HepG2 (cell line): Measurements from ENCODE around the gene CCDC142. TPM values are rescaled to one million over a fixed set of nuclear protein-coding genes. Genes with fewer than 3 reads are reported as not detected.

Experiments used
- PITX1 ChIP-seq: sonication (generic); formaldehyde crosslinking; IDR thresholded peaks from 2 replicates; pipeline ENCODE4 v1.5.1; 2020; ENCODE audit warnings: mild to moderate bottlenecking, missing genetic modification reagents
- RFX3 ChIP-seq: IDR thresholded peaks from 2 replicates; pipeline ENCODE4 v1.6.1; 2016; ENCODE audit warnings: missing biosample characterization, missing genetic modification reagents
- ZNF562 ChIP-seq: sonication (generic); formaldehyde crosslinking; IDR thresholded peaks from 2 replicates; pipeline ENCODE4 v1.8.0; 2022; ENCODE audit warnings: missing genetic modification reagents, borderline replicate concordance
- ZNF577 ChIP-seq: sonication (generic); formaldehyde crosslinking; IDR thresholded peaks from 2 replicates; pipeline ENCODE4 v1.4.0; 2020; ENCODE audit warnings: mild to moderate bottlenecking, low read depth, missing genetic modification reagents, borderline replicate concordance
- ZNF589 ChIP-seq: sonication (generic); formaldehyde crosslinking; conservative IDR thresholded peaks from 2 replicates; pipeline ENCODE4 v1.8.0; 2022; ENCODE audit warnings: mild to moderate bottlenecking, moderate library complexity, missing genetic modification reagents
- polyA plus RNA-seq, 8 experiments: library from polyadenylated mRNA; depleted of rRNA in 3 of 8; stranded (reverse) in 7 of 8; unstranded in 1 of 8; fragments of >200 nt; fragmentation: Illumina TruSeq in 4 of 8; extraction: Trizol in 4 of 8; gene quantifications; 2 replicates each; pipeline versions ENCODE4 v1.2.1 to v1.2.3, GENCODE V29; 2011 to 2016; ENCODE audit warnings: low read depth in 4 of 8, missing spikeins in 1 of 8, mixed read lengths in 1 of 8; ENCODE audit not compliant: insufficient read depth in 1 of 8
- total RNA-seq, 5 experiments: library from RNA; depleted of rRNA; stranded (reverse); fragments of >200 nt; fragmentation: Illumina TruSeq; extraction: Trizol; gene quantifications; 2 replicates each; pipeline ENCODE4 v1.2.3, GENCODE V29; 2016; ENCODE audit warnings: low read depth in 1 of 5
- TF ChIP-seq, protein P1 (sequence below): sonication (generic); formaldehyde crosslinking; IDR thresholded peaks from 2 replicates; pipeline ENCODE4 v1.9.0; 2021; ENCODE audit warnings: mild to moderate bottlenecking, missing genetic modification reagents
- TF ChIP-seq, protein P2 (sequence below): sonication (generic); formaldehyde crosslinking; IDR thresholded peaks from 2 replicates; pipeline ENCODE4 v1.4.0; 2020; ENCODE audit warnings: missing genetic modification reagents
- TF ChIP-seq, protein P3 (sequence below): sonication (generic); formaldehyde crosslinking; IDR thresholded peaks from 2 replicates; pipeline ENCODE4 v1.4.0; 2020; ENCODE audit warnings: mild to moderate bottlenecking, low read depth, missing genetic modification reagents
- TF ChIP-seq, protein P4 (sequence below): sonication (generic); formaldehyde crosslinking; IDR thresholded peaks from 2 replicates; pipeline ENCODE4 v1.4.0; 2020; ENCODE audit warnings: mild to moderate bottlenecking, missing genetic modification reagents, borderline replicate concordance
- TF ChIP-seq, protein P5 (sequence below): sonication (generic); formaldehyde crosslinking; IDR thresholded peaks from 2 replicates; pipeline ENCODE4 v1.5.1; 2020; ENCODE audit warnings: missing genetic modification reagents, mild to moderate bottlenecking, borderline replicate concordance
- TF ChIP-seq, protein P6 (sequence below): sonication (generic); formaldehyde crosslinking; IDR thresholded peaks from 2 replicates; pipeline ENCODE4 v1.8.0; 2022; ENCODE audit warnings: missing genetic modification reagents, mild to moderate bottlenecking, moderate library complexity, borderline replicate concordance

Gene CCDC142
- total and polyA plus RNA-seq, 2 of the 13 experiments (the other 11 are each of a cell fraction or from before 2014, with no cell fraction given): 14.7 to 30.4 TPM

DNA sequence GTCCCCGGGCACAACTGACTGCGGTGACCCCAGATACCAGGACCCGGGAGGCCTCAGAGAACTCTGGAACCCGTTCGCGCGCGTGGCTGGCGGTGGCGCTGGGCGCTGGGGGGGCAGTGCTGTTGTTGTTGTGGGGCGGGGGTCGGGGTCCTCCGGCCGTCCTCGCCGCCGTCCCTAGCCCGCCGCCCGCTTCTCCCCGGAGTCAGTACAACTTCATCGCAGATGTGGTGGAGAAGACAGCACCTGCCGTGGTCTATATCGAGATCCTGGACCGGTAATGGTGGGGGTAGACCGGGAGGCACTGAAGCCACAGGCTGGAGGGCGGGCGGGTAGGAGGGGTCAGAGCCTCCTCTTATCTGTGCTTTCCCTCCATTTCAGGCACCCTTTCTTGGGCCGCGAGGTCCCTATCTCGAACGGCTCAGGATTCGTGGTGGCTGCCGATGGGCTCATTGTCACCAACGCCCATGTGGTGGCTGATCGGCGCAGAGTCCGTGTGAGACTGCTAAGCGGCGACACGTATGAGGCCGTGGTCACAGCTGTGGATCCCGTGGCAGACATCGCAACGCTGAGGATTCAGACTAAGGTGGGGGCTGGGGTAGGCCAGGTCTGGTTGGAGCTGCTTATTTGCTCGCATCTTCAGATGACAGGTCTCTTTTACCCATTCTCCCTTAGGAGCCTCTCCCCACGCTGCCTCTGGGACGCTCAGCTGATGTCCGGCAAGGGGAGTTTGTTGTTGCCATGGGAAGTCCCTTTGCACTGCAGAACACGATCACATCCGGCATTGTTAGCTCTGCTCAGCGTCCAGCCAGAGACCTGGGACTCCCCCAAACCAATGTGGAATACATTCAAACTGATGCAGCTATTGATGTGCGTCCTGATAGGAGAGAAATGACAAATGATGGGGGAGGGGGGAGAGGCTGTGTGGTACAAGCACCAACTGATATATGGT is 47.7 kb upstream of the CCDC142 start (continued):
- TF ChIP-seq, protein P1, sequence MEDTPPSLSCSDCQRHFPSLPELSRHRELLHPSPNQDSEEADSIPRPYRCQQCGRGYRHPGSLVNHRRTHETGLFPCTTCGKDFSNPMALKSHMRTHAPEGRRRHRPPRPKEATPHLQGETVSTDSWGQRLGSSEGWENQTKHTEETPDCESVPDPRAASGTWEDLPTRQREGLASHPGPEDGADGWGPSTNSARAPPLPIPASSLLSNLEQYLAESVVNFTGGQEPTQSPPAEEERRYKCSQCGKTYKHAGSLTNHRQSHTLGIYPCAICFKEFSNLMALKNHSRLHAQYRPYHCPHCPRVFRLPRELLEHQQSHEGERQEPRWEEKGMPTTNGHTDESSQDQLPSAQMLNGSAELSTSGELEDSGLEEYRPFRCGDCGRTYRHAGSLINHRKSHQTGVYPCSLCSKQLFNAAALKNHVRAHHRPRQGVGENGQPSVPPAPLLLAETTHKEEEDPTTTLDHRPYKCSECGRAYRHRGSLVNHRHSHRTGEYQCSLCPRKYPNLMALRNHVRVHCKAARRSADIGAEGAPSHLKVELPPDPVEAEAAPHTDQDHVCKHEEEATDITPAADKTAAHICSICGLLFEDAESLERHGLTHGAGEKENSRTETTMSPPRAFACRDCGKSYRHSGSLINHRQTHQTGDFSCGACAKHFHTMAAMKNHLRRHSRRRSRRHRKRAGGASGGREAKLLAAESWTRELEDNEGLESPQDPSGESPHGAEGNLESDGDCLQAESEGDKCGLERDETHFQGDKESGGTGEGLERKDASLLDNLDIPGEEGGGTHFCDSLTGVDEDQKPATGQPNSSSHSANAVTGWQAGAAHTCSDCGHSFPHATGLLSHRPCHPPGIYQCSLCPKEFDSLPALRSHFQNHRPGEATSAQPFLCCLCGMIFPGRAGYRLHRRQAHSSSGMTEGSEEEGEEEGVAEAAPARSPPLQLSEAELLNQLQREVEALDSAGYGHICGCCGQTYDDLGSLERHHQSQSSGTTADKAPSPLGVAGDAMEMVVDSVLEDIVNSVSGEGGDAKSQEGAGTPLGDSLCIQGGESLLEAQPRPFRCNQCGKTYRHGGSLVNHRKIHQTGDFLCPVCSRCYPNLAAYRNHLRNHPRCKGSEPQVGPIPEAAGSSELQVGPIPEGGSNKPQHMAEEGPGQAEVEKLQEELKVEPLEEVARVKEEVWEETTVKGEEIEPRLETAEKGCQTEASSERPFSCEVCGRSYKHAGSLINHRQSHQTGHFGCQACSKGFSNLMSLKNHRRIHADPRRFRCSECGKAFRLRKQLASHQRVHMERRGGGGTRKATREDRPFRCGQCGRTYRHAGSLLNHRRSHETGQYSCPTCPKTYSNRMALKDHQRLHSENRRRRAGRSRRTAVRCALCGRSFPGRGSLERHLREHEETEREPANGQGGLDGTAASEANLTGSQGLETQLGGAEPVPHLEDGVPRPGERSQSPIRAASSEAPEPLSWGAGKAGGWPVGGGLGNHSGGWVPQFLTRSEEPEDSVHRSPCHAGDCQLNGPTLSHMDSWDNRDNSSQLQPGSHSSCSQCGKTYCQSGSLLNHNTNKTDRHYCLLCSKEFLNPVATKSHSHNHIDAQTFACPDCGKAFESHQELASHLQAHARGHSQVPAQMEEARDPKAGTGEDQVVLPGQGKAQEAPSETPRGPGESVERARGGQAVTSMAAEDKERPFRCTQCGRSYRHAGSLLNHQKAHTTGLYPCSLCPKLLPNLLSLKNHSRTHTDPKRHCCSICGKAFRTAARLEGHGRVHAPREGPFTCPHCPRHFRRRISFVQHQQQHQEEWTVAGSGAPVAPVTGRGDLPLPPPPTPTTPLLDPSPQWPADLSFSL (CRISPR knock-in tag): 0 out of 2 replicates have a peak, but pooled peaks have one; percentile 16
- TF ChIP-seq, protein P2, sequence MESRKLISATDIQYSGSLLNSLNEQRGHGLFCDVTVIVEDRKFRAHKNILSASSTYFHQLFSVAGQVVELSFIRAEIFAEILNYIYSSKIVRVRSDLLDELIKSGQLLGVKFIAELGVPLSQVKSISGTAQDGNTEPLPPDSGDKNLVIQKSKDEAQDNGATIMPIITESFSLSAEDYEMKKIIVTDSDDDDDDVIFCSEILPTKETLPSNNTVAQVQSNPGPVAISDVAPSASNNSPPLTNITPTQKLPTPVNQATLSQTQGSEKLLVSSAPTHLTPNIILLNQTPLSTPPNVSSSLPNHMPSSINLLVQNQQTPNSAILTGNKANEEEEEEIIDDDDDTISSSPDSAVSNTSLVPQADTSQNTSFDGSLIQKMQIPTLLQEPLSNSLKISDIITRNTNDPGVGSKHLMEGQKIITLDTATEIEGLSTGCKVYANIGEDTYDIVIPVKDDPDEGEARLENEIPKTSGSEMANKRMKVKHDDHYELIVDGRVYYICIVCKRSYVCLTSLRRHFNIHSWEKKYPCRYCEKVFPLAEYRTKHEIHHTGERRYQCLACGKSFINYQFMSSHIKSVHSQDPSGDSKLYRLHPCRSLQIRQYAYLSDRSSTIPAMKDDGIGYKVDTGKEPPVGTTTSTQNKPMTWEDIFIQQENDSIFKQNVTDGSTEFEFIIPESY: 0 out of 2 replicates have a peak, but pooled peaks have one; percentile 7
- TF ChIP-seq ZNF562 (CRISPR knock-in tag): no peak
- TF ChIP-seq, protein P3, sequence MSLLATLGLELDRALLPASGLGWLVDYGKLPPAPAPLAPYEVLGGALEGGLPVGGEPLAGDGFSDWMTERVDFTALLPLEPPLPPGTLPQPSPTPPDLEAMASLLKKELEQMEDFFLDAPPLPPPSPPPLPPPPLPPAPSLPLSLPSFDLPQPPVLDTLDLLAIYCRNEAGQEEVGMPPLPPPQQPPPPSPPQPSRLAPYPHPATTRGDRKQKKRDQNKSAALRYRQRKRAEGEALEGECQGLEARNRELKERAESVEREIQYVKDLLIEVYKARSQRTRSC (CRISPR knock-in tag): no peak
- TF ChIP-seq, protein P4, sequence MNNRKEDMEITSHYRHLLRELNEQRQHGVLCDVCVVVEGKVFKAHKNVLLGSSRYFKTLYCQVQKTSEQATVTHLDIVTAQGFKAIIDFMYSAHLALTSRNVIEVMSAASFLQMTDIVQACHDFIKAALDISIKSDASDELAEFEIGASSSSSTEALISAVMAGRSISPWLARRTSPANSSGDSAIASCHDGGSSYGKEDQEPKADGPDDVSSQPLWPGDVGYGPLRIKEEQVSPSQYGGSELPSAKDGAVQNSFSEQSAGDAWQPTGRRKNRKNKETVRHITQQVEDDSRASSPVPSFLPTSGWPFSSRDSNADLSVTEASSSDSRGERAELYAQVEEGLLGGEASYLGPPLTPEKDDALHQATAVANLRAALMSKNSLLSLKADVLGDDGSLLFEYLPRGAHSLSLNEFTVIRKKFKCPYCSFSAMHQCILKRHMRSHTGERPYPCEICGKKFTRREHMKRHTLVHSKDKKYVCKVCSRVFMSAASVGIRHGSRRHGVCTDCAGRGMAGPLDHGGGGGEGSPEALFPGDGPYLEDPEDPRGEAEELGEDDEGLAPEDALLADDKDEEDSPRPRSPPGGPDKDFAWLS (CRISPR knock-in tag): no peak
- TF ChIP-seq ZNF589: peak; percentile 57; the same call in 1 of the 2 replicates
- TF ChIP-seq PITX1: 0 out of 2 replicates have a peak, but pooled peaks have one; percentile 23
- TF ChIP-seq, protein P5, sequence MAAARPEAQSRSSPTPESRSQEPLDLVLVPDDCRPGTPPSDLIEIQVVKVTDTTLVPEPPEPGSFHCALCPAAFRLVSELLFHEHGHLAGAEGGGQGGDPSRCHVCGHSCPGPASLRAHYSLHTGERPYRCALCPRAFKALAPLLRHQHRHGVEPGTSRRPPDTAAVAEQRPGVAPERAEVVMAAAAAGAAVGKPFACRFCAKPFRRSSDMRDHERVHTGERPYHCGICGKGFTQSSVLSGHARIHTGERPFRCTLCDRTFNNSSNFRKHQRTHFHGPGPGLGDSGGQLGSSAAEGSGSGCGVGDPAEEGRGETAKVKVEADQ (CRISPR knock-in tag): peak; percentile 7; the same call in 1 of the 2 replicates
- TF ChIP-seq, protein P6, sequence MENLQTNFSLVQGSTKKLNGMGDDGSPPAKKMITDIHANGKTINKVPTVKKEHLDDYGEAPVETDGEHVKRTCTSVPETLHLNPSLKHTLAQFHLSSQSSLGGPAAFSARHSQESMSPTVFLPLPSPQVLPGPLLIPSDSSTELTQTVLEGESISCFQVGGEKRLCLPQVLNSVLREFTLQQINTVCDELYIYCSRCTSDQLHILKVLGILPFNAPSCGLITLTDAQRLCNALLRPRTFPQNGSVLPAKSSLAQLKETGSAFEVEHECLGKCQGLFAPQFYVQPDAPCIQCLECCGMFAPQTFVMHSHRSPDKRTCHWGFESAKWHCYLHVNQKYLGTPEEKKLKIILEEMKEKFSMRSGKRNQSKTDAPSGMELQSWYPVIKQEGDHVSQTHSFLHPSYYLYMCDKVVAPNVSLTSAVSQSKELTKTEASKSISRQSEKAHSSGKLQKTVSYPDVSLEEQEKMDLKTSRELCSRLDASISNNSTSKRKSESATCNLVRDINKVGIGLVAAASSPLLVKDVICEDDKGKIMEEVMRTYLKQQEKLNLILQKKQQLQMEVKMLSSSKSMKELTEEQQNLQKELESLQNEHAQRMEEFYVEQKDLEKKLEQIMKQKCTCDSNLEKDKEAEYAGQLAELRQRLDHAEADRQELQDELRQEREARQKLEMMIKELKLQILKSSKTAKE (CRISPR knock-in tag): 0 out of 2 replicates have a peak, but pooled peaks have one; percentile 31
- TF ChIP-seq ZNF577 (CRISPR knock-in tag): no peak
- no peak for TF ChIP-seq RFX3
